Measurements from ENCODE around the gene MTCL1. TPM values are rescaled to one million over a fixed set of nuclear protein-coding genes. Genes with fewer than 3 reads are reported as not detected.

The MTCL1 gene
- total and polyA plus RNA-seq, 2 of the 8 experiments (the other 6 are each of a cell fraction or from before 2014, with no cell fraction given): 16.6 to 60.8 TPM

- Histone ChIP-seq H3K4ac (replicated peaks; ENCODE audit: insufficient read length, low read depth, low read length) (no peak overlapping the region), H4K5ac (ENCODE audit: insufficient read length, low read depth, low read length) (no peak overlapping the region), H3K79me1 (ENCODE audit: low read depth, low read length) (no peaks in the 10 kb centered on the region), H3K4me1 (replicated peaks in 1 of 4; ENCODE audit: control insufficient read depth in 3 of 4, insufficient read depth in 4 of 4, low read length in 3 of 4) (no peaks in the 10 kb centered on the region; a peak in 1 of 7 replicates), H4K91ac (replicated peaks; ENCODE audit: insufficient read length, low read length) (no peak overlapping the region), H3K9ac (replicated peaks in 1 of 4; ENCODE audit: extremely low read depth in 1 of 4, low read depth in 3 of 4, low read length in 3 of 4) (no peak overlapping the region), H3K56ac (replicated peaks; ENCODE audit: insufficient read length, low read depth, low read length) (no peak overlapping the region), H3K18ac (ENCODE audit: extremely low read depth, low read length) (peak overlapping the region; percentile 11; the same call in 1 of the 2 replicates), H2BK5ac (ENCODE audit: low read depth, low read length) (no peak overlapping the region), H2BK120ac (replicated peaks; ENCODE audit: low read depth, low read length) (no peak overlapping the region), H3K36me3 (ENCODE audit: control insufficient read depth in 2 of 4, insufficient read depth in 4 of 4, low read length in 3 of 4) (no peaks in the 10 kb centered on the region), H3K27ac (ENCODE audit: low read depth, low read length) (no peak overlapping the region), H3K9me3 (ENCODE audit: insufficient read depth in 2 of 2, low read depth in 1 of 2, low read length in 1 of 2) (no peaks in the 10 kb centered on the region), H2BK20ac (ENCODE audit: low read length) (no peak overlapping the region), H3K27me3 (replicated peaks in 1 of 4; ENCODE audit: control insufficient read depth in 3 of 4, extremely low read depth in 1 of 4, insufficient read depth in 3 of 4, low read length in 3 of 4) (no peaks in the 10 kb centered on the region), H2AK5ac (ENCODE audit: low read depth, low read length) (no peak overlapping the region), H3K4me3 (ENCODE audit: extremely low read depth in 1 of 4, insufficient read depth in 2 of 4, low read depth in 3 of 4, low read length in 4 of 4) (no peak overlapping the region), H3K23ac (ENCODE audit: insufficient read length) (no peak overlapping the region), H4K20me1 (replicated peaks in 1 of 2; ENCODE audit: control insufficient read depth in 1 of 2, insufficient read depth in 2 of 2, low read length in 2 of 2) (no peaks in the 10 kb centered on the region), H4K8ac (ENCODE audit: extremely low read depth, insufficient read depth, low read length) (no peak overlapping the region), H3K79me2 (ENCODE audit: control insufficient read depth in 1 of 2, insufficient read depth in 2 of 2, low read length in 2 of 2) (no peaks in the 10 kb centered on the region), H3K4me2 (ENCODE audit: insufficient read depth in 1 of 2, low read depth in 2 of 2, low read length in 2 of 2) (no peak overlapping the region), H2BK12ac (ENCODE audit: low read depth, low read length) (no peak overlapping the region; the same call in 1 of the 2 replicates), H3K14ac (ENCODE audit: insufficient read length) (no peak overlapping the region), H2AFZ (ENCODE audit: low read length) (no peak overlapping the region), H2BK15ac (ENCODE audit: low read length) (no peak overlapping the region), H3K23me2 (ENCODE audit: low read depth, low read length) (no peaks in the 10 kb centered on the region)
- no peak for FAIRE-seq
- ChIA-PET POLR2A (ENCODE audit: partially characterized antibody) (no interaction called here), CTCF (ENCODE audit: partially characterized antibody) (interaction anchor here (0.7 to 1.3 kb wide), 3 partner anchors 13 to 726 kb away, joined by 3 read pairs; no protein-coding TSS in a partner anchor)
- WGBS, 2 experiments (ENCODE audit: extremely low coverage in 1 of 2, insufficient coverage in 1 of 2, insufficient read length in 1 of 2, insufficient replicate concordance in 2 of 2, low coverage in 1 of 2, low lambda C conversion rate in 2 of 2, missing lambda C conversion rate in 1 of 2): 91% methylated on average over 16 of the region's 16 CpGs; no CpG with 5 or more reads in 1 of the 2 experiments
- no peak for DNase-seq (ENCODE audit: low read depth in 1 of 2, low spot score in 2 of 2)
- no peak for TF ChIP-seq SIRT6 (IDR thresholded peaks at IDR 0.05; ENCODE audit: low read length)
- no peak for TF ChIP-seq EGR1 (IDR thresholded peaks at IDR 0.05; ENCODE audit: borderline replicate concordance, low read depth, low read length)
- no peak for TF ChIP-seq KDM4A (IDR thresholded peaks at IDR 0.05; ENCODE audit: low read depth, low read length, severe bottlenecking)
- TF ChIP-seq YY1 (IDR thresholded peaks at IDR 0.05; ENCODE audit: low read depth, low read length): no peak
- TF ChIP-seq KDM5A (IDR thresholded peaks at IDR 0.05; ENCODE audit: low read length): no peak
- no peak for TF ChIP-seq POLR2A (IDR thresholded peaks at IDR 0.05; ENCODE audit: control extremely low read depth in 1 of 2, low read depth in 2 of 2, low read length in 2 of 2)
- no peak for TF ChIP-seq SAP30 (IDR thresholded peaks at IDR 0.05; ENCODE audit: insufficient read depth, insufficient replicate concordance, low read length)
- no peak for TF ChIP-seq CTBP2 (IDR thresholded peaks at IDR 0.05; ENCODE audit: borderline replicate concordance, insufficient read depth, insufficient read length, low read length)
- TF ChIP-seq SRF (IDR thresholded peaks at IDR 0.05; ENCODE audit: low read depth, low read length): no peak
- no peak for TF ChIP-seq CBX5 (IDR thresholded peaks at IDR 0.05; ENCODE audit: low read depth, low read length)
- TF ChIP-seq GTF2F1 (IDR thresholded peaks at IDR 0.05; ENCODE audit: borderline replicate concordance, low read depth, low read length): no peak
- TF ChIP-seq, protein P1, sequence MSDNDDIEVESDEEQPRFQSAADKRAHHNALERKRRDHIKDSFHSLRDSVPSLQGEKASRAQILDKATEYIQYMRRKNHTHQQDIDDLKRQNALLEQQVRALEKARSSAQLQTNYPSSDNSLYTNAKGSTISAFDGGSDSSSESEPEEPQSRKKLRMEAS (IDR thresholded peaks at IDR 0.05): no peak
- TF ChIP-seq JUN (IDR thresholded peaks at IDR 0.05; ENCODE audit: low read depth, low read length): no peak
These were observed 139.4 kb downstream of the MTCL1 start for GRCh38 chr18:8844721-8845148.
